Activated CD4-positive, alpha-beta T cell treated with anti-CD3 and anti-CD28 coated beads for 24 hours (primary cell): ENCODE measurements around the gene SURF6.
A peak's percentile ranks its signal among the peaks of the same experiment; 100 is the strongest.

Experiments
- DNase-seq, 2 donors: peaks; one replicate each; pipeline ENCODE4 v3.0.0-alpha.2; 2020; ENCODE audit warnings: low read depth in 2 of 2

The SURF6 gene

GRCh38 chr9:133367778-133368177 lies 31.8 kb upstream of the SURF6 start:
- DNase-seq, result no peak

GRCh38 chr9:133367221-133367620 lies 31.2 kb upstream of the SURF6 start:
- no peak for DNase-seq

GRCh38 chr9:133366435-133366834 lies 30.4 kb upstream of the SURF6 start:
- DNase-seq, result no peak

- no peak for DNase-seq
Measured at GRCh38 chr9:133362359-133363044, 26.5 kb upstream of the SURF6 start.

GRCh38 chr9:133361507-133362092 lies 25.6 kb upstream of the SURF6 start:
- DNase-seq, result no peak

GRCh38 chr9:133360400-133361393 lies 24.7 kb upstream of the SURF6 start:
- DNase-seq, result no peak

- DNase-seq, result no peak
Measured at GRCh38 chr9:133359399-133360175, 23.6 kb upstream of the SURF6 start.

- DNase-seq, result no peak
Measured at GRCh38 chr9:133357656-133358055, 21.7 kb upstream of the SURF6 start.

- peak; percentile 89 to 91 for DNase-seq
Measured at GRCh38 chr9:133356391-133357091, 20.6 kb upstream of the SURF6 start, which contains the start of the genes SURF1 and SURF2. TSS of gene SURF1 (minus strand) at chr9:133356487. CDS start at chr9:133356453, 34 bp downstream. TSS of gene SURF2 (plus strand) at chr9:133356550. CDS start at chr9:133356593, 43 bp downstream.

- DNase-seq, result no peak
Measured at GRCh38 chr9:133355881-133356357, 19.9 kb upstream of the SURF6 start.

GRCh38 chr9:133354766-133355165 lies 18.8 kb upstream of the SURF6 start:
- DNase-seq, result no peak

- DNase-seq, result no peak
Measured at GRCh38 chr9:133353548-133353947, 17.6 kb upstream of the SURF6 start.

GRCh38 chr9:133352635-133353340 lies 16.8 kb upstream of the SURF6 start:
- DNase-seq, result no peak

GRCh38 chr9:133351908-133352634 lies 16.1 kb upstream of the SURF6 start:
- DNase-seq, result no peak

GRCh38 chr9:133351526-133351907 lies 15.5 kb upstream of the SURF6 start:
- DNase-seq, result no peak

- DNase-seq, result no peak
Measured at GRCh38 chr9:133349965-133350616, 14.1 kb upstream of the SURF6 start.

- DNase-seq, result no peak
Measured at GRCh38 chr9:133348718-133349573, 13.0 kb upstream of the SURF6 start.
